Measurements from ENCODE around the gene RNF4. TPM values are rescaled to one million over a fixed set of nuclear protein-coding genes. Genes with fewer than 3 reads are reported as not detected.

Gene RNF4
- total RNA-seq, 4 donors from 2014 or later = 29.6 to 38.1 (median 32.6) TPM

DNA sequence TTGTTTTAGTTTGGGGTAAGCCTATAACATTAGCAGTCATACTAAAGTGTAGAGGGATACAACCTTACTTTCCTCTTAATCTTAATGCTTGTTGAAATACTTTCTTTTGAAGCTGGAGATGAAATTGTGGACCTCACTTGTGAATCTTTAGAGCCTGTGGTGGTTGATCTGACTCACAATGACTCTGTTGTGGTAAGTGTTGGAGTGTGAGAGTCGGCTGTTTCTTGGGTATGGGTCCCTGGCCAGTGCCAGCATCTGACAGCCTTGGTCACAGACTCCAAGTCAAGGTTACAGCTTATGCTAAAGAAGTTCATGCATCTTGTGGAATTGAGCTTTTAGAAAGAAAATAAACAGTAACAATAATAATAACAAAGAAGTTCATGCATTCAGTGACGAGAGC is 31.6 kb downstream of the RNF4 start:
- Histone ChIP-seq H3K36me3 (peaks cover 13 to 94% (median 49%) of the 10 kb centered on the region in 3 donors), H3K4me3 (no peak overlapping the region), H3K4me1 (peaks cover 0 to 5% (median 0%) of the 10 kb centered on the region in 3 donors), H3K27me3 (no peaks in the 10 kb centered on the region), H3K27ac (no peak overlapping the region), H3K9me3 (no peaks in the 10 kb centered on the region)
- no peak for DNase-seq
- intact Hi-C loops (cut with DNase I) = no loop called here
- 76 to 77% methylated on average over 2 of the region's 2 CpGs for WGBS, 2 donors
- TF ChIP-seq, protein P1, sequence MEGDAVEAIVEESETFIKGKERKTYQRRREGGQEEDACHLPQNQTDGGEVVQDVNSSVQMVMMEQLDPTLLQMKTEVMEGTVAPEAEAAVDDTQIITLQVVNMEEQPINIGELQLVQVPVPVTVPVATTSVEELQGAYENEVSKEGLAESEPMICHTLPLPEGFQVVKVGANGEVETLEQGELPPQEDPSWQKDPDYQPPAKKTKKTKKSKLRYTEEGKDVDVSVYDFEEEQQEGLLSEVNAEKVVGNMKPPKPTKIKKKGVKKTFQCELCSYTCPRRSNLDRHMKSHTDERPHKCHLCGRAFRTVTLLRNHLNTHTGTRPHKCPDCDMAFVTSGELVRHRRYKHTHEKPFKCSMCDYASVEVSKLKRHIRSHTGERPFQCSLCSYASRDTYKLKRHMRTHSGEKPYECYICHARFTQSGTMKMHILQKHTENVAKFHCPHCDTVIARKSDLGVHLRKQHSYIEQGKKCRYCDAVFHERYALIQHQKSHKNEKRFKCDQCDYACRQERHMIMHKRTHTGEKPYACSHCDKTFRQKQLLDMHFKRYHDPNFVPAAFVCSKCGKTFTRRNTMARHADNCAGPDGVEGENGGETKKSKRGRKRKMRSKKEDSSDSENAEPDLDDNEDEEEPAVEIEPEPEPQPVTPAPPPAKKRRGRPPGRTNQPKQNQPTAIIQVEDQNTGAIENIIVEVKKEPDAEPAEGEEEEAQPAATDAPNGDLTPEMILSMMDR (IDR thresholded peaks at IDR 0.05) = no peak
- no peak for TF ChIP-seq POLR2A (IDR thresholded peaks at IDR 0.05)

DNA sequence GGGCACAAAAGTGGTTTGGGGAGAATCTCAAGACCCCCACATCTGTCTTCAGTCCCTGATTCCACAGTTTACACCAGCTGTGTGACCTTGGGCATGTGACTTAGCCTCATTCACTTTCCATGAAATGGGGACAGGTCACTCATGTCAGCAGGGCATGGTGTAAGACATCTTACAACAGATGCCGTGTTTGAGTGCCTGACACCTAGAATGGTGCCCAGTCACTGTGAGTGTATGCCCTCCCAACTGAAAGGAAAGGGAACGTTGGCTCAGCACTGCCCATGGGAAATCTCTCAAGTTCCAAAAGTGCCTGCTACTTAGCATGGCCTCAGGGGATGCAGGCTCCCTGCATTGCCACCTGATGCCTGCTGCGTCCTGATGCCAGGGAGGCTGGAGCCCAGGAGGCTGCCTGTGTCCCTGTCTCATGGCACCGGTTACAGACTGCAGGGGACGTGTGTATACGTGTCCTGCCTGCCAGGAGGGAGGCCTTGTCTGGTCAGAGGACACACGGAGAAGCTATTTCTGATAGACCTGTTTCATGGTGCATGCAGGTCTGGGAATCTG is 32.2 kb downstream of the RNF4 start:
- H3K27ac ChIP-seq = no peak overlapping the region
- TF ChIP-seq, protein P1 (IDR thresholded peaks at IDR 0.05) = no peak
- no peak for TF ChIP-seq POLR2A (IDR thresholded peaks at IDR 0.05)
- intact Hi-C loops (cut with DNase I) = no loop called here
- DNase-seq = no peak
- H3K4me3 ChIP-seq = no peak overlapping the region
- 79 to 83% methylated on average over 4 to 5 of the region's 7 CpGs for WGBS, 2 donors
- H3K36me3 ChIP-seq = peaks cover 13 to 94% (median 49%) of the 10 kb centered on the region in 3 donors
- no peaks in the 10 kb centered on the region for H3K4me1 ChIP-seq
- no peaks in the 10 kb centered on the region for H3K27me3 ChIP-seq
- H3K9me3 ChIP-seq = no peaks in the 10 kb centered on the region

DNA sequence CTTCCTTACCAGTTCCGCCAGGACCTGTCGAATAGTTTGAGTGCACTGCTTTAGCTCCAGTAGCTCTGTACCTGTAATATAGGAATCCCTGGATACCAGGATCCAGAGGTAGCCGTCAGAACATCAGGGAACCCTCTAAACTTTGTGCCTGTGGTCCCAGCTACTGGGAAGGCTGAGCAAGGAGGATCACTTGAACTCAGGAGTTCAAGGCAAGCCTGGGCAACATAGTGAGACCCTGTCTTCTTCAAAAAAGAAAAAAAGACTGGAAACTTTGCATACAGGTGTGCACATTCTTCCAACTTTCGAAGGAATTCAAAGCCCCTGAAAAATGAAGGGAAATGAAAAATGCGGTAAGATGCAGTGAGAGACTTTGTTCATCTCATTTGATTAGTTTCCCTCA is 34.9 kb downstream of the RNF4 start:
- peaks cover 13 to 94% (median 40%) of the 10 kb centered on the region in 3 donors for H3K36me3 ChIP-seq
- 91 to 97% methylated on average over 4 to 5 of the region's 5 CpGs for WGBS, 2 donors
- no peak overlapping the region for H3K27ac ChIP-seq
- H3K4me1 ChIP-seq = no peaks in the 10 kb centered on the region
- H3K4me3 ChIP-seq = no peak overlapping the region
- H3K27me3 ChIP-seq = no peaks in the 10 kb centered on the region
- TF ChIP-seq, protein P1 (IDR thresholded peaks at IDR 0.05) = no peak
- no peak for TF ChIP-seq POLR2A (IDR thresholded peaks at IDR 0.05)
- intact Hi-C loops (cut with DNase I) = no loop called here
- no peak for DNase-seq
- no peaks in the 10 kb centered on the region for H3K9me3 ChIP-seq

- peaks cover 4 to 92% (median 24%) of the 10 kb centered on the region in 3 donors for H3K36me3 ChIP-seq
Measured at GRCh38 chr4:2507259-2507658, 38.4 kb downstream of the RNF4 start.

GRCh38 chr4:2507855-2508254 is 38.9 kb downstream of the RNF4 start:
- 87 to 93% methylated on average over 7 of the region's 7 CpGs for WGBS, 2 donors
- TF ChIP-seq, protein P1 (IDR thresholded peaks at IDR 0.05) = no peak
- no peak for TF ChIP-seq POLR2A (IDR thresholded peaks at IDR 0.05)
- H3K4me3 ChIP-seq = no peak overlapping the region
- no peak overlapping the region for H3K27ac ChIP-seq
- H3K9me3 ChIP-seq = no peaks in the 10 kb centered on the region
- peaks cover 10 to 92% (median 28%) of the 10 kb centered on the region in 3 donors for H3K36me3 ChIP-seq
- H3K4me1 ChIP-seq = no peaks in the 10 kb centered on the region
- DNase-seq = no peak
- intact Hi-C loops (cut with DNase I) = no loop called here
- no peaks in the 10 kb centered on the region for H3K27me3 ChIP-seq

More at GRCh38 chr4:2507259-2507658, 38.4 kb downstream of the RNF4 start:
- no peaks in the 10 kb centered on the region for H3K4me1 ChIP-seq
- no peaks in the 10 kb centered on the region for H3K9me3 ChIP-seq
- intact Hi-C loops (cut with DNase I) = no loop called here
- H3K27me3 ChIP-seq = no peaks in the 10 kb centered on the region
- WGBS, 2 donors = 95 to 100% methylated on average over 3 of the region's 4 CpGs
- no peak for TF ChIP-seq POLR2A (IDR thresholded peaks at IDR 0.05)
- TF ChIP-seq, protein P1 (IDR thresholded peaks at IDR 0.05) = no peak
- H3K27ac ChIP-seq = no peak overlapping the region
- no peak overlapping the region for H3K4me3 ChIP-seq
- no peak for DNase-seq

Measured in esophagus squamous epithelium (tissue), 5 donors.